GM23248 (cell line): ENCODE results near the gene NHLRC1.

Source experiments
- EZH2 ChIP-seq: fragments of 200-600 bp; sonication (generic); IDR thresholded peaks from 2 replicates; pipeline ENCODE4 v1.6.1; 2018; ENCODE audit warnings: antibody characterized with exemption, mild to moderate bottlenecking; ENCODE audit not compliant: insufficient read depth, poor library complexity, severe bottlenecking
- EZH2phosphoT487 ChIP-seq: fragments of 200-600 bp; sonication (generic); IDR thresholded peaks from 2 replicates; pipeline ENCODE4 v1.6.1; 2018; ENCODE audit warnings: antibody characterized with exemption, moderate library complexity, mild to moderate bottlenecking, low read depth; ENCODE audit not compliant: insufficient read depth

GRCh38 chr6:18142591-18142861 is 20.0 kb upstream of the NHLRC1 start:
- no peak for TF ChIP-seq EZH2
- no peak for TF ChIP-seq EZH2phosphoT487
